Measurements from ENCODE around the gene IKZF1.

IKZF1 gene

GRCh38 chr7:50409856-50410745 lies 105.6 kb downstream of the IKZF1 start:
- no peak for DNase-seq (ENCODE audit: low read depth, low spot score)

DNA sequence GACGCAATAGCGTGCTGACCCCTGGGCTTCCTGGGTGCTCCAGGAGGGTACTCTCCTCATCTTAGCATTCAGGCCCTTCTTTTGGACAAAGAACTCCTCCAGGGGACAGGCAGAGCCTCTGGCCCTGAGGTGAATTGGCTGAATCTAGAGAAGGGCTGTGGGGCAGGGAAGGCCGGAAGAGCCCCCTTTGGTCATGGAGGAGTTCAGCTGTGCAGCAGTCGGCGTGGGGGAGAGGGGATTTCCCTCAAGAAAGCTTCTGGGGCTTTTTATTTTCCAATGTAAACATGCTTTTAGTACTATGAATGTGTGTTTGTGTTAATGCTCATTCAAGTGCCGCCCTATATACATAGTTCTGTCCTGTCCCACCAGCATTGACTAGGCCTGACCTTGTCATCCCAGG lies 106.8 kb downstream of the IKZF1 start:
- DNase-seq (ENCODE audit: low read depth, low spot score), result no peak

GRCh38 chr7:50412973-50413372 lies 108.5 kb downstream of the IKZF1 start:
- no peak for DNase-seq (ENCODE audit: low read depth, low spot score)

- no peak for DNase-seq (ENCODE audit: low read depth, low spot score)
These were observed 109.0 kb downstream of the IKZF1 start for GRCh38 chr7:50413561-50413960.

- no peak for DNase-seq (ENCODE audit: low read depth, low spot score)
These were observed 111.4 kb downstream of the IKZF1 start for GRCh38 chr7:50415844-50416364.

DNA sequence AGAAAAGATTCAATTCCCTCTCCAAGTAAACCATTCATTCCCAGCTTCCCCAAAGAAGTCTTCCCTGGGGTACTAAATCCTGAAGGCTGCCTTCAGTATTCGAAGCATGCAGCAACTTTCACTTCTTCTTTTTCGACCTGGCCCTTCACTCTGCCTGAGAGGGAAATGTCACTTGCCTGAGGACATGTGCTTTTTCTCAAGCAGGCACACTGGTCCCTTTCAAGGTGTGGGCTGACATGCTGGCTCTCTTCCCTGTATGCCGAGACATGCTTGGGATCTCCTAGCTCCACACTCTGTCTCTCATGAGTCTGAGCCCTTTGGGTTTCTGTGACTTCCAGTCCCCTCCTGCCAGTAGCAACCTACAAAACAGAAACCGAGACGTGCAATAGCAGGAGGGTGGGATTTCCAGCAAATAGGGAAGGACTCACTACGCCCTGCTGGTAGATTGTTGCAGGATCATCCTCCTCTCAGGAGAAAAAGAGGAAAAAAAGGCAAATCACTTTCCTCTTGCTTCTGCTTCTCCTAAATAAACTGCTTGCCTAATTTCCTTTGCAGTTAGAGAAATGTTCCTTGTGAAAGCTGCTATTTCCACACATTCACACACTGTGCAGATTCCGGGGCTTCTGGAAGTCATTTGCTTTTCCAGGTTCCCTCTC lies 112.1 kb downstream of the IKZF1 start:
- no peak for DNase-seq (ENCODE audit: low read depth, low spot score)

- peak; percentile 67 for DNase-seq (ENCODE audit: low read depth, low spot score)
These were observed 113.6 kb downstream of the IKZF1 start for GRCh38 chr7:50418086-50418515.

DNA sequence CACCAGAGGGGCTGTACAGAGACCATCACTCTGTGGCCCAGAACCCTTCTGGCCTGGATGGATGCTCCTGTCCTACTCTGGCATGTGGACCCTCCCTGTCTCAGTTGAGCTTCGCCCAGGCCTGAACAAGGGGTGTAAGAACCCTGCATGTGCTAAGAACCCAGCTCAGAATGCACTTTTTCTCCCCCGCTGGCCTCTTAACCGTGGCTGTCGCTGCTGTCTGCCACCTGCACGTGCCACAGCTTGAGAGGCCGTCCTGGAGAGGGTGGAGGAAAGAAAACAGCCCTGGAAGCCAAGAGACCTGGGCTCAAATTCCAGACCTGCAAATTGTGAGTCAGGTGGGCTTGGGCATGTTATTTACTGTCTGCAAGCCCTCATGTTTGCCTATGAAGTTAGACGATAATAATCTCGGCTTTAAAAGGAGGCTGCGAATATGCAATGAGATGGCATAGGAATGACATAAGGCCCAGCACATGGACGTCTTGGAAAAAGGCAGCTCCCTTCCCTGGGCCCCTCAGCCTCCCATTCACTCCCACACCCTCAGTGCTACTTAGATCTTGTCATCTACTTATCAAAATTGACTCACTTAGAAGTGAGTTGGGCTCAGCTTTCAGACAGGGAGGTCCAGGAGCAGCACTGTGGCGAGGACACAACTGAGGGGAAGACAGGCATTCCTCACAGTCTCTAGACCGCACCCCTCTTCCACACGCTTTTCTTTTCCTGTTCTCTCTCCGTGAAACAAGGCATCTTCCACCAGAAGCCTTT lies 114.2 kb downstream of the IKZF1 start:
- no peak for DNase-seq (ENCODE audit: low read depth, low spot score)

GRCh38 chr7:50421043-50421442 lies 116.5 kb downstream of the IKZF1 start:
- DNase-seq (ENCODE audit: low read depth, low spot score), result no peak

DNA sequence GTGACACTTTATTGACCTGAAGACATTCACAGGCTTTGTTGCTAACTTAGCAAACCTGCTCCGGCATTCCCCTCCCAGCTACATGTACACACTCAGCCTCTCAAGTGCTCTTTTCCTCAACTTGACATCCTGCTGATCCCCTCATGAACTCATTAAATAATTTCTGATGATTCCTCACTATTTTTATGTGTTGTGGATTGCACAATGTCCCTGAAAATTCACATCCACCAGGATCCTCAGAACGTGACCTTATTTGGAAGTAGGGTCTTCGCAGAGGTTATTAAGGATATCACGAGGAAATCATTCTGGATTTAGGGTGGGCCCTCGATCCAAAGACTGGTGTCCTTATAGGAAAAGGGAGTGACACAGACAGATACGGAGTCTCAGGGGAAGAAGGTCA lies 118.3 kb downstream of the IKZF1 start:
- no peak for DNase-seq (ENCODE audit: low read depth, low spot score)

- no peak for DNase-seq (ENCODE audit: low read depth, low spot score)
These were observed 119.3 kb downstream of the IKZF1 start for GRCh38 chr7:50423860-50424259.

DNA sequence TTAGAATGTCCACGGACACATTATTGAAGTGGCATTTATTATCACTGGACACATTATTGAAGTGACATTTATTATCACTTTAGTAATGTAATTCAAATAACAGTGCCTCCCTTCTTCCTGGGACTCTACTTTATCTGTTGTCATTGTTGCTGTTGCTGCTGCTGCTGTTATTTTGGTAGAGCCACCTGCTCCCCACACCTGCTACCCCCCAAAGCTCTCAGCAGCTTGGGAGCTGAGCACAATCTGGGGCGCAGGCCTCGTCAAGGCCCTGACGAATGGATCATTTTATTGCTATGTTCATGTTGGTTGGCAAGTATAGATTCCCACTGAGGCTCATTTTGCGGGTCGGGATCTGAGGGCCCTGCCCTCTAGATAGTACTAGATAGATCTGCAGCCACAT lies 120.8 kb downstream of the IKZF1 start:
- DNase-seq (ENCODE audit: low read depth, low spot score), result no peak

DNA sequence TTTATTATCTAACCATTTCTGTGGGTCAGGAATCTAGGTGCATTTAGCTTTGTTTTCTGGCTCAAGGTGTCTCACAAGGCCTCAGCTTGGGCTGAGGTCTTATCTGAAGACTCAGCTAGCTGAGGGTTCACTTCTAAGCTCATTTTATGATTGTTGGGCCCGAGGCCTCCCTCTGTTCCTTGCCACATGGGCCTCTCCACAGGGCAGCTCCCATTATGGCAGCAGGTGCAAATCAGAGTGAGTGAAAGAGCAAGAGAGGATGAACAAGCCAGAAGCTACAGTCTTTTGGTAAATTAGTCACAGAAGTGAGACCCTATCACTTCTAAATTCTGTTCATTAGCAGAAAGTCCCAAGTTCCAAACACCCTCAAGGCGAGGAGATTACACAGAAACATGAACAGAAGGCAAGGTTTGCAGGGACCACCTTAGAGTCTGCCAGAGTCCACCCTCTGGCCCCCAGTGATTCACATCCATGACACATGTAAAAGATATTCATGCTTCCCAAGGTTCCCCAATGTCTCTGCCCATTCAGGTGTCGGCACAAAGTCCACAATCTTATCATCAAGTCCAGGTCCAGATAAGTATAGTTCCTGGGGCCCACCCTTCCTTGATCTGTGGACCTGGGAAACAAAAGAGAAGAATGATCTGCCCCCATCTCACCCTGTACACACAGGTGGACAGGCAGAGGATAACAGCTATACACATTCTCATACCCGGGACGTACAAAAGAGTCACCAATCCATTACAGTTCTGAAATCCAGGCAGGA lies 121.9 kb downstream of the IKZF1 start:
- no peak for DNase-seq (ENCODE audit: low read depth, low spot score)

DNA sequence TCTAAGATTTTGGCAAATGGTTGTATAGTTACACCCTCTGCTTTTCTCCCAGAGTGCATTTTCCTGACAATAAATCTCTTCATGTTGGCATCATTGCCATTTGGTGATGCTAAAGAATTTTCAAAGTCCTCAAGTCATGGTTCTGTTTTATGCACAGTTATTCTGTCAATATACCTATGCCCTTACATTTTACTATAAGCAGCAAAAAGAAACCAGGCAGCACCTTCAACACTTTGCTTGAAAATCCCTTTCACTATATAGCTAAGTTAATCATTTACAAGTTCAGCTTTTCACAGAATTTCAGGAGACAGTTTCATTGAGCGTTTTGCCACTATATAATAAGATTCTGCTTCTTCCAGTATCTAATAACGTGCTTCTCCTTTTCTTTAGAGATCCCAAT lies 123.0 kb downstream of the IKZF1 start:
- no peak for DNase-seq (ENCODE audit: low read depth, low spot score)

GRCh38 chr7:50428911-50429310 lies 124.4 kb downstream of the IKZF1 start:
- DNase-seq (ENCODE audit: low read depth, low spot score), result no peak

DNA sequence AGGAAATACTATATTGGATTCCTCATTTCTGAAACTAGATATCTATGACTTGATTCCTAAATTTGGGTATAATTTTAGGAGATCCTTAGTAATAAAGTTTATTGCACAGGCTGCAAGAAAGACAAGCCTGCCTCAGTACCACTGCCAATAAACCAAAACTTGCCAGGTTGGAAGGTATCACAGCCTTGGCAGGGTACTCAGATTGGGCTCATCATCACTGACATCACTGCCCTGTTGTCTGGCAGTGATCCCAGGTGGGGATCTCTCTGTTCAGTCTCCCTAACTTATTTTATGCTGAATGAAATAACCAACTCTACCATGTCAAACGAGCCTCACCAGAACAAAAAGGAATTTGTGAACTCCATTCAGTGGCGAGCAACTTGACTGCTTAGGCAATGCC lies 126.8 kb downstream of the IKZF1 start:
- DNase-seq (ENCODE audit: low read depth, low spot score), result no peak

GRCh38 chr7:50431722-50432305 lies 127.3 kb downstream of the IKZF1 start:
- no peak for DNase-seq (ENCODE audit: low read depth, low spot score)

DNA sequence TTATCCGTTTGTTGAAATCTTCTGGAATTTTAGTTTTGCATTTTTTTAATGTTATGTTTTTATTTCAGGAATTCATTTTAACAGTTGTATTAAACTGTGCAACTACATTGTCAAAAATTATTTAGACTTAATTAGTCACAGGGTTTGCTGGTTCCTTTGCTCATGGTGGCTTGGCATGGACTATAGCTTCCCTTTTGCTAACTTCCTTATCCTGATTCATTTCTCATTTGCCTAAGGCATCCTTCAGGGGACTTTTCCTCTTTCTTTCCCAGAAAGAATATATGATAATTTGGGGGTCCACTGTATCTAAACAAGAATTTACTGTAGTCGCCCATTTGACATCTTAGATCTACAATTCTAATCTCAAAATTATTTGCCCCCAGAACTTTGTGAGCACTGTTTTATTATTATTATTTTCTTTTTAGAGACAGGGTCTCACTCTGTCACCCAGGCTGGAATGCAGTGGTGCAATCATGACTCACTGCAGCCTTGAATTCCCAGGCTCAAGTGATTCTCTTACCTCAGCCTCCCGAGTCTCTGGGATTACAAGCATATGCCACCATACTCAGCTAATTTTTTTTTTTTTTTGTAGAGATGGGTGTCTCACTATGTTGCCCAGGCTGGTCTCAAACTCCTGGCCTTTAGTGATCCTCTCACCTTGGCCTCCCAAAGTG lies 131.8 kb downstream of the IKZF1 start:
- DNase-seq (ENCODE audit: low read depth, low spot score), result no peak

GRCh38 chr7:50446542-50446960 lies 142.0 kb downstream of the IKZF1 start:
- DNase-seq (ENCODE audit: low read depth, low spot score), result no peak

DNA sequence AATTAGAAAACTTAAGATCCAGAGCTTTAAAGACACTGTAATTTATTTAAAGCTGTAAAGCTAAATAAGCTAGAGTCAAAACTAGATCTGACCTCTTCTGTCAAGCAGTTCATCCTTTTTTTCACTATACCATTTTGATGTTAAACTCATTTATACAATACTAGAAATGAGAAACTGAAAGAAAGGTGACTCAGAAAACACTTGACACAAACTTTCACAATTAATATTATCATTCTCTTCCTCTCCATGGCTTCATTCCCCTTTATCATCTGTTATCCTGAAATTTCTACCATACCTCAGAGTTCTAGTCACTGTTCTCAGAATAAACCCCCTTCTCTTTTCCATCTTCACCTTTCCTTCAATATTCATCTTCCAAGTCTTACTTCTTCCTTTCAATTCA lies 144.3 kb downstream of the IKZF1 start:
- no peak for DNase-seq (ENCODE audit: low read depth, low spot score)
